DMS79 treated with DMSO at 0.1 percent for 48 hours (cell line): ENCODE data around the gene MLH3.

Experiments used
- DNase-seq: peaks from one replicate; lab custom pipeline; 2025; lab: John Stamatoyannopoulos, UW

MLH3 gene

DNA sequence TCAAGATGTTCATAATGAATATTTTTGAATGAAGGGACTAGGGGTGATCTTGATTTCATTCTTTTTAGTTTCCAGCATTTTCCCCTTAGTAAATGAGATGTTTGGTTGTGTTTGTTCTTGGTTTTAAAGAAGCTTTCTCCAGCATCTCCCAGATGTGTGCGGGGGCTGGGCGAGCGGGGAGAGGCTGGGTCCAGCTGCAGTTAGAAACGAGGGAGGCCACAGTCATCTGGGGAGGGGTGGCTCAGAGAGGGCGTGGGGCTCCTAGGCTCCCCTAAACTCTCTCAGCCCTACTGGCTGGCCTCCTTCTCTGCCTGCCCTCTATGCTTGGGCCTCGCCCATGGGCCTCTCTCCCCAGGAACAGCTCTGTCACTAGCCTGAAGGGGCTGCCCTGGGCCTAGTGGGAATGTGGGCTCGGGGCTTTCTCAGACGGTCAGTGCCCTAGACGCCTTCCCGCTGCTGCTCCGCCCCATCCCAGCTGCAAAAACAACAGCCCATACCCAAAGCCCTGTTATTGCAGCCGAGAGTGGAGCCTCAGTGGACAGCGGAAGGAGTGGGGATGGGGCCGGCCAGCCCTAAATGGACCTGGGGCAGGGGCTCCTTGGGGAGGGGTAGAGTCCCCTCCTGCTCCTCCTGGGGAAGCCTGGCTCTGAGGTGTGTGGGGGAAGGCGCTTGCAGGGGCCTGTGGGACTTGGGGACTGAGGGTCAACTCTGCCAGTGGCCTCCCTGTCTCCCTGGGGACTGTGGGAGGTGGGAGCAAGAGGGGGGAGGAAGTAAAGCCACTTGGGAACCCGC, 66.8 kb downstream of the MLH3 start:
- DNase-seq = no peak

DNA sequence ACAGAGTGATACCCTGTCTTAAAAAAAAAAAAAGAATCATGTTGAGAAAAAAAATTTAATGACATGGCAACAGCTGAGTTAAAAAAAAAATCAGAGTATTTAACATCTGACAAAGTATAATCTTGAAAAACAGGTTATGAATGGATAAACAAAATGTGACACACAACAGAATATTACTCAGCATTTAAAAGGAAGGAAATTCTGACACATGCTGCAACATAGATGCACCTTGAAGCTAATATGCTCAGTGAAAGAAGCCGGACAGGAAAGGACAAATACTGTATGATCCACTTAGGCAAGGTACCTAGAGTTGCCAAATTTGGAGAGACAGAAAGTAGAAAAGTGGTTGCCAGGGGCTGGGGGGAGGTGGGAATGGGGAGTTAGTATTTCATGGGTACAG, 67.9 kb downstream of the MLH3 start:
- no peak for DNase-seq

DNA sequence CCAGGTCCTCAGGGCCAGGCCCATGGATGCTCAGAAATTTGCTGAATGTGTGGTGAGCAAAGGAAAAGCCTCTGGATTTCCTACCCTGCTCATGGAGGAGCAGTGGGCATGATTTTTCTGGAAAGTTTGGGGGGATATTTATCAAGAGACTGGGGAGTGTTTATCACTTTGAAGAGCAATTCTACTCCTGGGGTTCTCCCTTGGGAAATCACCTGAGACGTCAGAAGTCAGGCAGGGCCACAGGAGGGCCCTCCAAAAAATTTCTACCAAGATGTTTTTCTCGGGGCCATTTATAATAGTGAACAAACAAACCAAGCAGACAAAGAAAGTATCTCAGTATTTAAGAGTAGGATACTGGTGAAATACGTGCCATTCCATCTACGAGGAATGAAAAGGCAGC, 68.6 kb downstream of the MLH3 start:
- DNase-seq = no peak

DNA sequence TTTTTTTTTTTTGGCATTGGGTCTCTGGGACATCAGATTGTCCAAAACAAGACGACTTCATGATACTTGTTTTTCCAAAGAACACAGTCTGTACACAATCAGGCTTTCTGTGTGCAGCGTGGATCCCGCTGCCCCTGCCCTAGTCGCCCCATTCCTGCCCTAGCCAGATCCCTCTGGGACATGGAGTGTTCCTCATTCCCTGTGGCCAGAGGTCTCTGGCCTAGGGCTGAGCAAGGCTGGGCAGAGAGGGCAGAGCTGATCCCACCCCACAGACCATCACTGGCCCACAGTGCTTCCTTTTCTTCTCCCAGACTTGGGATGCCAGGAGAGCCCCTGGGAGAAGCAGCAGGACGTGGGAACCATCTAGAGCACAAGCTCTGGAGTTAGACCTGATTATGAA, 69.4 kb downstream of the MLH3 start:
- no peak for DNase-seq

DNA sequence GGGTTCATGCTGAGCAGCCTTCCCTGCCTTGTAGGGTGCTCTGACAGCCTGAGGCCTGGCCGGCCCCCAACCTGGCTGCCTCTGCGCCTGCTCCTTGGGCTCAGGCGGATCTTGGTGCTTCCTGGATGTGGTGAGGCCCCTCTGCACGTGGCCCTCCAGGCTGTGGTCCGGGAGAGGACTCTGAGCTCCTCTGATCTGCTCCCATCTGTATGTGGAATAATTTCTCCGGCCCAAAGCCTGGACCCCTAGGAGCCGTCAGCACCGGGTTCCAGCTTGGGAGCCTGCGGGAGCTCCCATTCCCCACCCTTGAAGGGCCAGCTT, 69.8 kb downstream of the MLH3 start:
- no peak for DNase-seq

DNA sequence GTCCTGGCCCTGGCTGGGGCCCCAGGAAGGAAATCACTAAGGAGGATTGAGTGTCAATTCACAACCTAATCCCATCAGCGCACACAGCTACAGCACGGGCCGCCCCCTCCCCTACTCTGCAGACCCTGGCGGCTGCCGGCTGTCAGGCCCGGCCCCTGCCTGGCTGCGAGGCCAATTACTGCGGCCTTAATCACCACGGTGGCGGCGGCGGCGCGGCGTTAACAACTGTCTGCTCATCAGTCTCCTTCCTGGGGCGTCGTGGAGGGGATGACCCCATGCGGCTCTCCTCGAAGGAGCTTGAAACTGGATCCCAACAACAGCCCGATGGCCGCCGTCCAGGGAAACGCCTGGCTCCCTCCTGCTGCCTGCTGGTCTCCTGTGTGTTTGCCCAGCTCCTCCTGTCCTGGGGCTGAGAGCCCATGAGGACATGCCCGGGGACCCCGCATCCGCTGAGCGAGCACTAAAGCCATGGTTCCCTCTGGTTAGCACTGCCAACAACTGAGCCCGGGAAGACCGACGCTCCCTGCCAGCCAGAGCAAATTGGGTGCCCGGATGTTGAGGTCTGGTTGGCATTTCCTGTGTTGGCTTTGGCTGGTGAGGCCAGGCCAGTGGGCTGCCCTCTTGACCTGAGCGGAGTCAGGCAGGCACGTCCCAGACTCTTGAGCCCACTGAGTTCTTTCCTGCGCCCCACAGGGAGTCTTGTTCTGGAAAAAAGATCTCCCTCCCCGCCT, 70.4 kb downstream of the MLH3 start:
- peak; percentile 67 for DNase-seq

DNA sequence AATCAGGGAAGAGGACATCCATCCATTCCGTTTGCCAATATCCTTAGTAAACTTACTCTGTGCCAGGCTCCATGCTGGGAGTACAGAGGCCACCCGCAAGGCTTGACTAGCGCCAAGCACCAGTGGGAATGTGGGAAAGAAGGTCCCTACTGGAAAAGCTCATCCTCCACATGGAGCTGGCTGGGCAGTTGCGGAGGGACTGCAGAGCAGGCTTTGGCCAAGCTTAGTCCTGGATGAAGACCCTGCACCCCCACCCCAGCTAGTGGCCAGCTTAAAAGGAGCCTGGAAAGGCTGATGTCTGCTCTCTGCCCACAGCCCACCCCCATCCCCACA, 70.9 kb downstream of the MLH3 start:
- DNase-seq = no peak

DNA sequence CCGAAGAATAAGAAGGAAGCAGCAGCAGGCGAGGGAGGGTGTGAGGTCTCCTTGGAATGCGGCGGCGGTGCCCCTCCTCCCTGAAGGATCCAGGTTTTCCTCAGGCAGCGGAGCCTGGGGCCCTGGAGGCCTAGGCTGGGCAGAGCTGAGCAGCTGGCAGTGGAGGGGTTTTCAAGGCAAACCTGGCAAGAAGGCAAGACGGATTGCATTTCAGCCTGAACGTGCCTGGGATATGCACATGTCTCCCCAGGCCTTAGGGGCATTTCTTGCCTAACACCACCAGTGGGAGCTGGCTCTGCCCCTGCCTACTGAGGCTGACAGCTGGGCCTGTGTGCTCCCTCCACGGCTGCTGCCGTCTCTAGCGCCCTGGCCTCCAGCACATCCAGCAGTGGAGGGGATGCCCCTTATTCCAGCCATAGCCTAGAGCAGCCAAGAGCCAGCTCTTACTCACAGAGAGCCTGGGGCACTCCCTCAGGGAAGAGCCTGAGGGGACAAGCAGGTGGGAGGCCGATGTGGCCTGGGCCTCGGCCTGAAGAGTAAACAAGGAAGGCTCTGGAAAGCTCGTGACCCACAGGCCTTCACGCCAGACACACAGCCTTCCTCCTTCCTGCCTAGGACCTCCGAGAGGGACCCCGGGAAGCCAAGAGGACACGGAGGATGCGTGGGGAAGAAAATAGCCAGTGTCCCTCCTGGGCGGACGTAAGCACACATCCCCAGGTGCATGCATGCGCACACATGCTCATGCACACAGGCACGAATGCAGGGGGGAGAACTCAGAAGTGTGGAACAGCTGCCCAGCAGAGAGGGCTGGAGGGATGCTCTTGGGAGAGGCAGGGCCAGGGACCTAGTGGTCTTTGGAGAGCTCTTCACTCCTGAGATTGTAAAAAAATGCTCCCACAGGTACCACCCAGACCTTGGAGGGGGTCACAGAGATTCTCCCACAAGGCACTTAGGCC, 71.5 kb downstream of the MLH3 start:
- peak; percentile 86 for DNase-seq

DNA sequence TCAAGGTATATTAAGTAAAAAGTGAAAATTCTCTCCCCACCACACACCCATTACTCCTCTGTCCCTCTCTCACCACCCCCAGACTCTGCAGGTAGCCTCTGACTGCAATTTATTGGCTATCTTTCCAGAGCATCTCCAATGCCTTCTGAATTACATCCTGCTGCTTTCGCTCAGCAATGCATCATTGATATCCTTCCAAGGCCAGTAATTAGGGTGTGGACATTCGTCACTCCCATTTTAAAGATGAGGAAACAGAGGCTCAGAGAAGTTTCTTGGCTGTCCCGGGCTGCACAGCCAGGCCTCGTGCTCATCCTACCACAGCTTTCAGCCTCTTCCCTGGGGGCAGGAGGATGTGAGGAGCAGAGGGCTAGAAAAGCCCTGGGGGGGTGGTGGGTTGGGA, 72.2 kb downstream of the MLH3 start:
- no peak for DNase-seq

DNA sequence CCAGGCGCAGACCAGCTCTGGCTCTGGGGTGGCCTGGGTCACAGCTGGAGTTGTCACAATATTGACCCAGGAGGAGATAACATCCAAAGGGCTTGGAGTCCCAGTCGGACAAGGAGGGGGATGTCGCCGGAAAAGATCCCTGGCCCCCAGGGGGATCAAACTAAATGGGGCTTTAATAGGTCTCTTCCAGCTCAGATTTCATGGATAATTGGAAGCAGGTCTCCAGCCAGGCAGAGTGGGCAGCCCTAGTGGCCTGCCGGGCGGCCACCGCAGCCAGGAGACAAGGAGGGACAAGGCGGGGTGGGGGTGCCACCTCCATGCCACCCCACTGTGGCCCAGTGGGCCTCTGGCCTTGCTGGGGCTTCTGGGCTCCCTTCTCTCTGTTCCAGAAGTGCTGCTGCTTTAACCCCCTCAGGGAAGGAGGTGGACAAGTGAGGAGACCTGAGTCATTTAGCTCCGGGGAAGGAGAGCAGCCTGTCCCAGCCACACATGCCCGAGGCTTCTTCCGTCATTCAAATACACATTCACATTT, 72.8 kb downstream of the MLH3 start:
- no peak for DNase-seq

DNA sequence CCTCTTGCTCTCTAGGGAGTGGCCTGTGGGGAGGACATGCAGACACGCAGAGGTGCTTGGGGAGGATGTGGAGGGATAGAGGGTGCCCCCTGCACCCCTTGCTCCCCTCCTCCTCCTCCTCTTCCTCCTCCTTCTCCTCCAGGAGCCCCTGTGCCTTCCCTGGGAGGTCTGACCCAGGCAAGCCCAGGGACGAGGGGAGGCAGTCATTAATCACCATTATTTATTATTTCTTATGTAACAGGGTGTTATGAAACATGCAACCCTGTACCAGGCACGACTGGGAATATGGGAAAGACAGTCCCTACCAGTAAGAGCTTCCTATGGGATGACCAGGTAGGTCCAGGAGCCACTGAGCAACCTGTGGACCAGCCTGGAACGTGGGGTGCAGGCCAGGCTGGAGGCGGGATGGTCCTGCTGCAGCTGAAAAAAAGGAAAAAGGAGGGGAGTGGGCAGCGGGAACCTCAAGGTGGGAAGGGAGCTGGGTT, 73.3 kb downstream of the MLH3 start:
- DNase-seq = no peak

DNA sequence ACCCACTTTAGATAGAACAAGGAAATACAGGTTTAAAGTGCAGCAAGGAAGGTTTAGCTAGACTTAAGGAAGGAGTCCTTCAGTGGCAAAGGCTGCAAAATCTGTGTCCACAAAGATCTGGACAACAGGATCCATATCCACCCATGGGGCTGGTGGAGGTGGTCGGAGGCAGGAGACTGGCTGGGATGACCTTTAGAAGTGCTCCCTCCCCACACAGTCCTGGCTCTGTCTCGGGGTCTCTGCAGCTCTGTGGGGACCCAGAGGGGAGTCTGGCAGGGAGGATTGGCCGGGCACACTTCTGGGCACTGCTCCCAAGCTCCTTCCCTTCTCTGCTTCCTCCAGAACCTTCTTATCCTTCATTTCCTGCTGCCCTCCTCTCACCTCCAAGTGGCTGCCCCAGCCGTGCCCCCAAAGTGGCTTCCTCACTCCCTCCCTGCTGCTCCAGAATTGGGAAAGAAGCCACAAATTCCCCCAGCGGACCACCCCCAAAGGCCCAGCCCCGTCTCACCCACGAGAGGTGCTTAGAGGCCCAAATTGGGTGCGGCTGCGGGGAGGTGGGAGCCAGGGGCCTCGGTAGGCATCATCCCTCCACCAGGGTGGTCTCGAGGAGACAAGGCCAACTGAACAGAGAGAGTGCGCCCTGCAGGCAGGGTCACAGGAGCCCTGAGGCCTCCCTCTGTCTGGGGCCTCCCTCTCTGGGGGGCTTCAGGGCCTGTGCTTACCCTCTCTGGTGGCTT, 73.9 kb downstream of the MLH3 start:
- no peak for DNase-seq

DNA sequence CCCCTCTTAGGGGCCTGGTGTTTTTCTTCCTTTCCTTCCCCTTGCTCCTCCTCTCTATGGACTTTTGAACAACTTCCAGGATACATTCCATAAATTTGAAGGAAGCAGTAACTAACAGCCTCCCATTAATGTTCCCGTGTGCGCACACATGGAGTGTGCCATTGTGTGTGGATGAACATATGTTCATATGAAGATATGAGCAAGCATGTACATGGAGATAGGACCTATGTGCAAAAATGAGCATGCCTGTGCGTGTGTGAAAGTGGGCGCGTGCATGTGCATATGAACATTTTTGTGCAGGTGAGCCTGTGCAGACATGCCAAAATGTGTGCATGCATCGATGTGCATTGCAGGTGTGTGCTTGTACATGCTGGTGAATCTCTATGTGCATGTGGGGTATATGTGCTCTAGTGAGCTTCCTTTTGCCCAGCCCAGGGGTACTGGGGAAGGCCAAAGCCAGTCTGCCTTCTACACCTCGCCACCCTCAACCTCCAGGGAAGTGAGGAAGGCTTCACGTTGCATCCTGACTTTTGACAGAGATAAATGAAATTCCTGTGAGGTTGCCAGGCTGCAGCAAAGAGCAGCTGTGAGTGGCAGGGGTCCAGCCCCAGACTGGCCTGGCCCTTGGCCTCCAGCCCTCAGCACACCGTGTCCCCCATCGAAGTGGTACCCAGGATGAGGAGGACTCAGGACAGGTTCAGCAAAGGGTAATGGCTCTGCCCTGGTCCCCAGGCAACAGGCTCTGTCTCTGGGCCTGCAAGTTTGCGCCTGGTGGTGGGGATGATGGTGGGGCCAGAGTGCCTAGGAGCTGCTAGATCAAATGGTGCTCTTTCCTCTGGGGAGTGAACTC, 74.8 kb downstream of the MLH3 start:
- no peak for DNase-seq

DNA sequence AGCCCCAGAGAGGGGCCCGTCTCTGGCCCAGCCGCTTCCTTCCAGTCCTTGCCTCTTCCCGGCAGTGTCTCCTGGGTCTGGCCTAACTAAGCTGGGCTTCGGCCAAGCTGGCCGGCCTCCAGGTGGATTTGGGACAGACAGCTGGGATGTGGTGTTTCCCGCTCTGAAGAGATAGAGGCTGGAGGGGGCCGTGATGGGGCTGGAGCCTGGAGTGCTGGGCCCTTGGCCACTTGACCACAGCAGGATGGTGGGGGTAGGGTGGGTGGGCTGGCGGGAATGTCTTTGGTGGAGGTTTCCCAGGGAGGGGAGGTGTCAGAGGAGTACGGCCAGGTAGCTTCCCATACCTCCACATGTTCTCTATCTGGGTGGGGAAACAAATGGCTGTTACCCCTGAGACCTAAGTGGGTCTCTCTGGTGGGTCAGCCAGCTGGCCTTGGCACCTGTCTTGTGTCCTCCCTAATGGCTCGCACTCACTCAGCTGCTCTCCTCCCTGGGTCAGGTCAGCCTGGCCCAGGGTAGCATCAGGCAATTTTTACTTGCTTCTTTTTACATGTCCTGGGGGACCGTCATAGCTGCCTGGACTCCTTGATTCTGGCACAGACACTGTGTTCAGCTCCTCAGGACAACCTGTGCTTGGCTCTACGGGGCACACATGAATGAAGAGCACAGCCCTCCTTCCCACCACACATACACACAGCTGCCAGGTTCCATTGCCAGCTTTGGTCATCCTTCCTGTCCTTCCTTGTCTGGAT, 76.0 kb downstream of the MLH3 start:
- no peak for DNase-seq

DNA sequence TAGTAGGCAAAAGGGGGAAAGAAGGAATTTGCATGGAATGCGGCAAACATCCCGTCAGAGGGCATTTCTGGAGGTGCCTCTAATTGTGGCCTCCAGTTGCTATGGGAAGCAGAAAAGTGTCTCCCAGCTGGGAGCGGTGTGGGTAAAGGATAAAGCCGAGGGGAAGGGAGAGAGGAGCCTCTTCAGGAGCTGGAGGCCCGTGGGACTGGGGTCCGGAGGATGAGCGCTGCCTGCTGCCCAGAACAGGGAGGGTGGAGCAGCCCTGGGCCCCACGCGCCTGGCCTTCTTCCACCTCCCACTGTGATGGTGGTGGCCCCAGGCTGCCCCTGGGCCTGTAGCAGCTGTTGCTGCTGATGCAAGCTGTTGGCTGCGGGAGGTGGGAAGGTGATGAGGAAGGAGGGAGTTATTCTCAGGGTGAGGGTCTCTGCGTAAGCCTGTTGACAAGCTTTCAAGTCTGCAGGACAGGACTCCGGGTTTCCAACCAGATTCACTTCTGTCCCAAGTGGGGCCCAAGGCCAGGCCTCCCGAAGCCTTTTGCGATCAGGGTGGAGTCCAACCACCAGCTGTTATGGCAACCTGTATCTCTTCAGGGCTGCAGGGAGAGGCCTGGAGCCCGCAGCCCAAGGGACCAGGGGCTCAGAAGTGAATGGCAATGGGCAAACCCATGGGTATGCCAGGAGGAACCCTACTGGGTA, 76.8 kb downstream of the MLH3 start:
- DNase-seq = no peak

DNA sequence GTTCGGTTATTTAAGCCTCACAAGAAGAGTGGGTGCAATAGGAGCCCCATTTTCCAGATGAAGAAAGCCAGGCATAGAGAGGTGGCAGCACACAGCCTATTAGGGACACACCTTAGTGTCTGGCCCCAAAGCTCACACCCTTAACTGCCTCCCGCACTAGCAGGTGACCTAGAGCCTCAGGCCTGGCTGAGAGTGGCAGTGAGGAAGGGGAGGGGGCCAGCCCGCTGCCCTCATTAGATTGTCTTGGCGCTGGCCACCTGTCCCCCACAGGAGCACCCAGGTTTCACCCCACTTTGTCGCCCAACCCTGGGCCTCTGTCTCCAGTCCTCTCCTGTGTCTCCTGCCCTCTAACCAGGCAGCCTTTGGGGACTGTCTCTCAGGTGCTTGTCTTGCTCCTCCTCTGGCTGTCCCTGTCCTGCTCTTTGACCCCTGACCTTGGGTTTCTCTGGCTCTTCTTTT, 77.3 kb downstream of the MLH3 start:
- no peak for DNase-seq

DNA sequence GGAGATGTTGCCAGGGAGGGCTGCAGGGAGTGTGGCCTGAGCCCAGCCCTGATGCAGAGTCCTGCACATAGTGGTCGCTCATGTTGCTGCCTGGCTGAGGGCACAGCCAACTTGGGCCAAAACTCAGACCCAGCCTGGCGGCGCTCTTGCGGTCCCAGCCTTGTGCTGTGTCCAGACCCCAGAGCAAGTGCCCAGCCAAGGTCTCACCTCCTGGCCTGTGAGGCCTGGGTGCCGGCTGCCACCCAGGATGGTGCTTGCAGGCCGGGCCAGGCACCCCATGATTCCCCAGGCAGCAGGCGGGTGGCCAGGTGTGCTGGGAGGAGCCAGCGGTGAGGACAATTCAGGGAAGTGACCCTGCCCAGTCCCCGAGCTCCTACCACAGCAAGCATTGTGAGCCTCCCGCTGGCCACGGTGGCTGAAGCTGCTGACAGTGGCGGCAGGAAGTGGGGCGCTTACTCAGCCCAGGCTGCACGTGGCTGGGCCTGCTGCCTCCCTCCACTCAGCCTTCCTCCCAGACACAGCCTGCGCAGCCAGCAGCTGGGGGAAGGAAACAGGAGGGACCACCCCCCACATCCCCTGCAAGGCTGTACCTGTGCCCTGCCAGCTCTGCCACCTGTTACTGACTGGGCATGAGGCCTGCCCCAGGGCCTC, 78.1 kb downstream of the MLH3 start:
- no peak for DNase-seq

DNA sequence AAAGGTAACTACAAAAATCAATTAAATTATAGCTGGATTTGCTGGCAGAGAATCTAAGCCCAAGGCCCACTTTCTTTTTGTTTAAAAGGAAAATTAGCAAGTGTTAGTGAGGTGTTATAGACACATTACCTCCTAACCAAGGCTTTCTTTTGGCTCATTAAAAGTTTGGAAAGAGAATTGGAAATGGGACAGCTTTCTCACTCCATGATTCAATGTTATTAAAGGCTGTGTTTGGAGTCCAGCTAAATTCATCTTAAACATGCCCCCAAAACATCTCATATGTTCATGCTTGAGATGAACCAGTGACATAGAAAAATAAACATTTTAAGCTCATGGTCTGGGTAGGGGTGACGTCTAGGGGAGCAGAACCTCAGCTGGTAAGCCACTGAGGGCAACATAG, 82.5 kb downstream of the MLH3 start:
- no peak for DNase-seq
